ENCODE measurements around the gene SLC7A8. TPM values are rescaled to one million over a fixed set of nuclear protein-coding genes. Genes with fewer than 3 reads are reported as not detected.

Gene SLC7A8
- total RNA-seq, 4 donors from 2014 or later: 44.2 to 79.4 (median 53.1) TPM

DNA sequence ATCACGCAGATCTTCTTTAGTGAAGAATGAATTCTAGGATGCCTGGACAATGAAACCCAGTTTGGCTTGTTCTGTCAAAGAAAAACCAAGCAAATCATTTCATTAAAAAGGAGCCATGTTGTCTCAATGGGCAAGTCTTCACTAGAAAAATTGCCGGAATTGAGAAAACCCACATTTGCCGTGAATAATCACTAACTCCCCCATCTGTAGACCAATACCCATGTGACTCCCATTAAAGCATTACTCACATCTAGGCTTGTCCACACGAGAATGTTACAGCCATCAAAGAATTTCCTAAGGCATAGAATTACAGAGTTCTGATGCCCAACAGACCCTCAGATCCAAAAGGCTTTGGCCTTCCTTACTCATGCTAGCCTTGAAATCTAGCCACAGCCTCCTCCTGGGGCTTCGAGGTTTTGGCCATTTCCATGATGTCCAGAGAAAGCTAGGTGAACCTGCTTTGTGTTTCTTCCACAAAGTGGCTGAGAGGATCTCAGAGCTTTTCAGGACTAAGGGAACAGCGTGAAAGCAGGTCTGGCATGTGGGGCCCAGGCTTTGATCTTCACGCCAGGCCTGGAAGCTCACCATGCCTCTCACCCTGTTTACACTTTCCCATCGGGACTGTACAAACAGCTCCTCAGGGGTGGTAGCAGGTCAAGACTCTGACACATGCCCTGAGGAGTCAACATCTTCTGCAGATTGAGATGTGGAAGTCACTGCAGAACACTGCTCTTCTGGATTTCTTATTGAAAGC lies 12.1 kb downstream of the SLC7A8 start:
- H3K27me3 ChIP-seq: no peaks in the 10 kb centered on the region
- no peaks in the 10 kb centered on the region for H3K9me3 ChIP-seq
- TF ChIP-seq, protein P1, sequence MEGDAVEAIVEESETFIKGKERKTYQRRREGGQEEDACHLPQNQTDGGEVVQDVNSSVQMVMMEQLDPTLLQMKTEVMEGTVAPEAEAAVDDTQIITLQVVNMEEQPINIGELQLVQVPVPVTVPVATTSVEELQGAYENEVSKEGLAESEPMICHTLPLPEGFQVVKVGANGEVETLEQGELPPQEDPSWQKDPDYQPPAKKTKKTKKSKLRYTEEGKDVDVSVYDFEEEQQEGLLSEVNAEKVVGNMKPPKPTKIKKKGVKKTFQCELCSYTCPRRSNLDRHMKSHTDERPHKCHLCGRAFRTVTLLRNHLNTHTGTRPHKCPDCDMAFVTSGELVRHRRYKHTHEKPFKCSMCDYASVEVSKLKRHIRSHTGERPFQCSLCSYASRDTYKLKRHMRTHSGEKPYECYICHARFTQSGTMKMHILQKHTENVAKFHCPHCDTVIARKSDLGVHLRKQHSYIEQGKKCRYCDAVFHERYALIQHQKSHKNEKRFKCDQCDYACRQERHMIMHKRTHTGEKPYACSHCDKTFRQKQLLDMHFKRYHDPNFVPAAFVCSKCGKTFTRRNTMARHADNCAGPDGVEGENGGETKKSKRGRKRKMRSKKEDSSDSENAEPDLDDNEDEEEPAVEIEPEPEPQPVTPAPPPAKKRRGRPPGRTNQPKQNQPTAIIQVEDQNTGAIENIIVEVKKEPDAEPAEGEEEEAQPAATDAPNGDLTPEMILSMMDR (IDR thresholded peaks at IDR 0.05): no peak
- TF ChIP-seq POLR2A (IDR thresholded peaks at IDR 0.05): no peak
- H3K27ac ChIP-seq: peak overlapping the region in 2 of 3 donors; percentile 0 to 20
- 69 to 73% methylated on average over 8 of the region's 8 CpGs for WGBS, 2 donors
- intact Hi-C loops (cut with DNase I): no loop called here
- peaks cover 41 to 48% of the 10 kb centered on the region in 2 donors for H3K4me1 ChIP-seq
- no peak overlapping the region for H3K4me3 ChIP-seq (replicated peaks in 1 of 3)
- no peak for DNase-seq
- no peaks in the 10 kb centered on the region for H3K36me3 ChIP-seq

DNA sequence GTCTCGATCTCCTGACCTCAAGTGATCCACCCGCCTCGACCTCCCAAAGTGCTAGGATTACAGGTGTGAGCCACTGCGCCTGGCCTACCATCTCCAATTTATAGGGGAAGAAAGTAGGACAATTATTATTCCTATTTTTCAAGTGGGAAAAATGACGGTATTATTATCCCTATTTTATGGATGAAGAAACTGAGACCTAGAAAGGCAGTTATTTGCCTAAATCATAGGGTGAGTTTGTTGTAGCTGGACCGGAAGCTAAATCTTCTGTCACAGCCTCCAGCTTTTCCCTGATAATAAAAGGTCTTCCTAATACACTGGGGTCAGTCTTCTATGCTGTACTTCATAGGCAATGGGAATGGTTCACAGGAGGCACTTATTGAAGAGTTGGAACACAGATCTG lies 13.8 kb downstream of the SLC7A8 start:
- H3K27me3 ChIP-seq: no peaks in the 10 kb centered on the region
- no peak overlapping the region for H3K4me3 ChIP-seq (replicated peaks in 1 of 3)
- peaks cover 33 to 39% of the 10 kb centered on the region in 2 donors for H3K4me1 ChIP-seq
- no peak for DNase-seq
- intact Hi-C loops (cut with DNase I): no loop called here
- 94 to 96% methylated on average over 6 of the region's 6 CpGs for WGBS, 2 donors
- no peak for TF ChIP-seq POLR2A (IDR thresholded peaks at IDR 0.05)
- H3K36me3 ChIP-seq: no peaks in the 10 kb centered on the region
- peak overlapping the region in 1 of 3 donors; percentile 87 for H3K27ac ChIP-seq
- H3K9me3 ChIP-seq: no peaks in the 10 kb centered on the region

DNA sequence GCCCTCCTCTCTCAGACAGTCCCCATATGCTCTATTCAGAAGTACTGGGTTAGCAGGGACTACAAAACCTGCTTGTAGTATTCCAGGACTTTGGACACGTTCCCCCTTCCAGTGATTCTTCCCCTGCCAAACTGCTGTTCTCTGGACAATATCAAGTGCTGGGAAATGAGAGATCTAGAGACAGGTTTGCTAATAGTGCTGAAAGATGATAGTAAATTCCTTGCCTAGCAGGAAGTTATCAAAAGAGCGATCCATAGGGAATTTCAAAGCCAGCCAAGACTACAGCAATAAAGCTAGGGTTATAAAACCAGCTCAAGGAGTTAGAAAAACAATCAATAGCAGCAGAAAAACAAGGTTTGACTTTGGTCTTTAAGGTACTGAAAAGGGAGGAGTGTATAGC lies 15.2 kb downstream of the SLC7A8 start:
- no peak for DNase-seq
- Histone ChIP-seq H3K9me3 (no peaks in the 10 kb centered on the region), H3K27ac (peak overlapping the region; percentile 2 to 87 (median 77)), H3K4me1 (peaks cover 33 to 39% of the 10 kb centered on the region in 2 donors), H3K27me3 (no peaks in the 10 kb centered on the region), H3K4me3 (replicated peaks in 1 of 3) (no peak overlapping the region), H3K36me3 (no peaks in the 10 kb centered on the region)
- intact Hi-C loops (cut with DNase I): no loop called here
- TF ChIP-seq POLR2A (IDR thresholded peaks at IDR 0.05): no peak
- TF ChIP-seq, protein P1 (IDR thresholded peaks at IDR 0.05): no peak
- WGBS, 2 donors: 52 to 67% methylated on average over 2 of the region's 2 CpGs

DNA sequence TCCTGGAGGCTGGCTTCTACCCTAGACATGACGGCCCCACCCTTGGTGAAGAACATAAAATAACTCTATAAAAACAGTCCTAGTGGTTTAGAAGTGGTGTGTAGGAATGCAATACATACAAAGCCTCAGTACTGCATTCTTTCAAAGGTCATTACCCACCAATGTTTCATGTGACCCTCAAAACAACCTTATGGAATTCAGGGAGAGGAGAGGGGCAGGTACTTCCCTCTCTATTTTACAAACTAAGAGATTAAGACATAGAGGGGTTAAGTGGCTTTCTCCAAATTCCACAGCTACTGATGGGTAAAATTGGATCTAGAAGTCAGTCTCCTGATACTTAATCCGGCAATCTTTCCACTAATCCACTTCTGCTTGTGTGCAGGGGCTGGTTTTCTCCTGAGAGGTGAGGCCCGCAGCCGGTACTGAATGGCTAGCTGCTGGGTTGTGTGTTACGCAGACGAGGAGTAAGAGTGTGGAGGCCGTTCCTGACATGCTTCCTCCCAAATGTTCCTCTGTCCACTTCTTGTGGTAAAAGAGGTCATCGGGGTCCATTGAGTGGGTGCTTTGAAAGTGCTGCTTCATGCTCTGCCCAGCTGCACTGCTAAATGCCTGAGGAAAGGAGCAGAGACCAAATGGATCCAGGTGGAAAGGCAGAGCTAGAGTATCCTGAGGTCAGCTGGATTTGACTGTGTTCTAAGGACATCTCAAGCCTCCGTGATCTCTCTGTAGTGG lies 16.2 kb downstream of the SLC7A8 start:
- H3K36me3 ChIP-seq: no peaks in the 10 kb centered on the region
- H3K27ac ChIP-seq: peak overlapping the region; percentile 2 to 87 (median 77)
- WGBS, 2 donors: 42 to 43% methylated on average over 9 of the region's 9 CpGs
- H3K27me3 ChIP-seq: no peaks in the 10 kb centered on the region
- H3K9me3 ChIP-seq: no peaks in the 10 kb centered on the region
- TF ChIP-seq POLR2A (IDR thresholded peaks at IDR 0.05): no peak
- TF ChIP-seq, protein P1 (IDR thresholded peaks at IDR 0.05): no peak
- peaks cover 33 to 39% of the 10 kb centered on the region in 2 donors for H3K4me1 ChIP-seq
- intact Hi-C loops (cut with DNase I): no loop called here
- DNase-seq: peak; percentile 43
- no peak overlapping the region for H3K4me3 ChIP-seq (replicated peaks in 1 of 3)

DNA sequence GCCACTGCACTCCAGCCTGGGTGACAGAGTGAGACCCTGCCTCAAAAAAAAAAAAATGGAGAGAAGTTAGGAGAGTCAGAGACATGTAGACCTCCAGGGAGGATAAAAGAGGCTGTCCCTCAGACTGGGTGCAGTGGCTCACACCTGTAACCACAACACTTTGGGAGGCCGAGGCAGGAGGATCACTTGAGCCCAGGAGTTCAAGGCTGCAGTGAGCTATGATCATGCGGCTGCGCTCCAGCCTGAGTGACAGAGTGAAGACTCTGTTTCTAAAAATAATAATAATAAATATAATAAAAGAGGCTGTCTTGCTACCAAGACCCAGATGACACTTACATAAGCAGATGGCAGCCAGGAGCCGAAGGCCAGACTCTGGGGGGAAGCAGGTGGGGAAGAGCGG lies 18.5 kb downstream of the SLC7A8 start:
- H3K4me3 ChIP-seq (replicated peaks in 1 of 3): no peak overlapping the region
- TF ChIP-seq POLR2A (IDR thresholded peaks at IDR 0.05): no peak
- TF ChIP-seq, protein P1 (IDR thresholded peaks at IDR 0.05): no peak
- H3K36me3 ChIP-seq: no peaks in the 10 kb centered on the region
- WGBS, 2 donors: 95 to 98% methylated on average over 5 of the region's 5 CpGs
- intact Hi-C loops (cut with DNase I): no loop called here
- no peaks in the 10 kb centered on the region for H3K27me3 ChIP-seq
- peaks cover 37 to 46% of the 10 kb centered on the region in 2 donors for H3K4me1 ChIP-seq
- no peaks in the 10 kb centered on the region for H3K9me3 ChIP-seq
- DNase-seq: no peak
- H3K27ac ChIP-seq: no peak overlapping the region

All from thyroid gland (tissue), 4 donors.